MM.1S (cell line): ENCODE data around the gene ZNG1F.
"Not testable (repeated sequence)": the region's sequence is repeated elsewhere in the genome, so short reads cannot be mapped to it uniquely, and the experiment has no call there.

Experiments used
- EZH2 ChIP-seq: fragments of 300-600 bp; sonication (generic); optimal IDR thresholded peaks from 2 replicates; pipeline ENCODE3; 2017; ENCODE audit warnings: low read depth, mild to moderate bottlenecking, antibody characterized with exemption, low read length, mixed read lengths
- EZH2phosphoT487 ChIP-seq: fragments of 300-600 bp; sonication (generic); IDR thresholded peaks from 2 replicates; pipeline ENCODE4 v1.6.1; 2018; ENCODE audit warnings: antibody characterized with exemption, low read length
- TF ChIP-seq, protein P1 (sequence below): fragments of 300-600 bp; sonication (generic); IDR thresholded peaks from 2 replicates; pipeline ENCODE4 v1.5.1; 2016; ENCODE audit warnings: antibody characterized with exemption, low read length, mixed read lengths

DNA sequence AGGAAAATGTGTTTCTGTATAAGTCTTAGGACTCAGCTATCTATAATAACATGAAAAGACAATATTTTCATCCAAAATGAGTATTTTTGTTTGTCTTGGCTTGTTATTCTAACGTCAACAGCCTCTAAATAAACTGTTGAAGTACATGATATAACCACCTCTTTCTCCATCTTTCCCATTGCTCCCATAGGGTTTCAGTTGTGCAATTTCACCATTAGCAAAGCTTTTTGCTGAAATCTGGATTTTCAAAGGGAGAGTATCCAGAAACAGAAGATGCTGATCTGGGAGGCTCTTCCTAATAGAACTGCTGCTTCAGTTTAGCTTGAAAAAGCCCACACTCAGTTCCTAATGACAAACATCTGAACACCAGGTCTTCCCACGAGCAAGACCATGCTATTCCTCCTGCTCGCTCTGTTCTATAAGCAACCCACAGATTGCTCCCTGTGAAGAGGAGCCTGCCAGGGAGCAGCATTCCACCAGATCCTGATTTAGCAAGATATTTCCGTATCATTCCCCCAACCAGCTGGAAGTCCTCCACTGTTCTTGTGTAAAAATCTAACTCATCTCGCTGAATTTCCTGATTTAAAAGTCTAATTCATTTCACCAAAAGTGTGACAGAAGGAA is 101.8 kb downstream of the ZNG1F start:
- TF ChIP-seq, protein P1, sequence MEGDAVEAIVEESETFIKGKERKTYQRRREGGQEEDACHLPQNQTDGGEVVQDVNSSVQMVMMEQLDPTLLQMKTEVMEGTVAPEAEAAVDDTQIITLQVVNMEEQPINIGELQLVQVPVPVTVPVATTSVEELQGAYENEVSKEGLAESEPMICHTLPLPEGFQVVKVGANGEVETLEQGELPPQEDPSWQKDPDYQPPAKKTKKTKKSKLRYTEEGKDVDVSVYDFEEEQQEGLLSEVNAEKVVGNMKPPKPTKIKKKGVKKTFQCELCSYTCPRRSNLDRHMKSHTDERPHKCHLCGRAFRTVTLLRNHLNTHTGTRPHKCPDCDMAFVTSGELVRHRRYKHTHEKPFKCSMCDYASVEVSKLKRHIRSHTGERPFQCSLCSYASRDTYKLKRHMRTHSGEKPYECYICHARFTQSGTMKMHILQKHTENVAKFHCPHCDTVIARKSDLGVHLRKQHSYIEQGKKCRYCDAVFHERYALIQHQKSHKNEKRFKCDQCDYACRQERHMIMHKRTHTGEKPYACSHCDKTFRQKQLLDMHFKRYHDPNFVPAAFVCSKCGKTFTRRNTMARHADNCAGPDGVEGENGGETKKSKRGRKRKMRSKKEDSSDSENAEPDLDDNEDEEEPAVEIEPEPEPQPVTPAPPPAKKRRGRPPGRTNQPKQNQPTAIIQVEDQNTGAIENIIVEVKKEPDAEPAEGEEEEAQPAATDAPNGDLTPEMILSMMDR = not testable (repeated sequence)
- not testable (repeated sequence) for TF ChIP-seq EZH2, EZH2phosphoT487
